Psoas muscle (tissue), 8 donors: Measurements from ENCODE around the gene FBXW8. TPM values are rescaled to one million over a fixed set of nuclear protein-coding genes. Genes with fewer than 3 reads are reported as not detected.

Experiments
- ATAC-seq, 4 donors: fragments of 200-7000 bp; cut with Tn5 transposase; one replicate each; pipeline ENCODE4 v1.9.1; 2020; ENCODE audit warnings: moderate library complexity in 3 of 4, mild to moderate bottlenecking in 2 of 4
- DNase-seq, 2 donors: peaks; one replicate each; pipeline ENCODE4 v3.0.0-alpha.2; 2020
- H3K27ac ChIP-seq: fragments of 200-600 bp; one replicate; pipeline ENCODE4 v1.8.0; 2022
- H3K27me3 ChIP-seq, 3 donors: fragments of 200-600 bp in 1 of 3; one replicate each; pipeline versions ENCODE4 v1.6.1 to v1.8.0; 2013 to 2022; ENCODE audit warnings: low read length in 2 of 3, mild to moderate bottlenecking in 2 of 3, moderate library complexity in 1 of 3; ENCODE audit not compliant: insufficient read depth in 3 of 3
- H3K36me3 ChIP-seq, 2 donors: fragments of 200-600 bp in 1 of 2; one replicate each; pipeline versions ENCODE4 v1.6.1 to v1.8.0; 2013 to 2022; ENCODE audit warnings: low read depth in 1 of 2, mild to moderate bottlenecking in 1 of 2, moderate library complexity in 1 of 2; ENCODE audit not compliant: insufficient read depth in 1 of 2
- H3K4me1 ChIP-seq: fragments of 200-600 bp; one replicate; pipeline ENCODE4 v1.8.0; 2022
- H3K4me3 ChIP-seq: fragments of 200-600 bp; one replicate; pipeline ENCODE4 v1.8.0; 2022; ENCODE audit warnings: mild to moderate bottlenecking
- H3K9me3 ChIP-seq: fragments of 200-600 bp; one replicate; pipeline ENCODE4 v1.8.0; 2022
- CTCF ChIP-seq: fragments of 200-600 bp; IDR thresholded peaks from one replicate; pipeline ENCODE4 v1.8.0; 2022; ENCODE audit warnings: antibody characterized with exemption
- whole genome bisulfite sequencing, 3 donors: extraction: QIAGEN DNeasy Blood & Tissue Kit; methylation state at CpG; one replicate each; pipeline versions ENCODE4 v1.1.6 to v1.1.7; 2013; 5-methylcytosine and 5-hydroxymethylcytosine counted together
- intact Hi-C, 2 donors: fragments of 100-400 bp; cut with DNase I; formaldehyde crosslinking; loops; one replicate each; pipeline versions ENCODE4 v1.11.0 to v1.14.2; 2022
- polyA plus RNA-seq, 3 donors: library from polyadenylated mRNA; stranded (reverse); fragments of 200-250 nt; gene quantifications; one replicate each; pipeline ENCODE4 v1.2.3, GENCODE V29; 2013
- total RNA-seq, 4 donors: library from RNA; stranded (reverse); fragmentation: NEBNext Ultra II Directional in 2 of 4; extraction: Animal tissue kit (Norgen Biotek cat#: 25700) in 2 of 4; gene quantifications; one replicate each; pipeline versions ENCODE4 v1.2.1 to v1.2.4, GENCODE V29; 2021 to 2023
- donor health status: healthy with polysubstance abuse.
- donor health status: DM: no; HTN: no; CAD: no; lungs with moderate emphysema.
- donor health status: Bipolar disorder and iron deficiency.
- donor health status: healthy.
- donor health status: DM: yes; HTN: yes; CAD: no.
- donor health status: DM: no; HTN: no; CAD: no.
- donor health status: DM: no; HTN: no; CAD: no.
- donor health status: DM: yes; HTN: yes; CAD: no.

FBXW8 gene
- total and polyA plus RNA-seq, 7 donors = 1.1 to 5.7 (median 3.0) TPM

DNA sequence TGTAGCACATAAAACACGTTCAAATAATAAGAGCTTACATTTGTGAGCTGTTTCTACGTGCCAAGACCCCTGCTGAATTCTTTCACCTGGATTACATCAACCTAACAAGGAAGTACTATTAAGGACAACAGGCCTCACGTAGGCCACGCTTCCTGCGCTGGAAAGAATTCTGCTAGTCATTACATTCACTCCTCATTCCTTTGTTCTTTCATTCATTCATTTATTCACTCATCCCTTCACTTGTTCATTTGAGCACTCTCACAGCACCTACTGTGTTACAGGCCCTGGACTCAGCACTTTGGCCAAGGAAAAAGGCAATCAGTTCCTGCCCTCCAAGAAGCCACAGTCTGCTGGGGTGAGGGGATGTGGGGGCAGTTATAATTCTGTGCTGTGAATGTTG lies 160.3 kb downstream of the FBXW8 start:
- intact Hi-C loops = no loop called here

GRCh38 chr12:117072106-117072505 lies 161.4 kb downstream of the FBXW8 start:
- H3K4me1 ChIP-seq = no peaks in the 10 kb centered on the region
- H3K36me3 ChIP-seq = no peaks in the 10 kb centered on the region
- H3K9me3 ChIP-seq = no peaks in the 10 kb centered on the region
- no peak for TF ChIP-seq CTCF
- no peak overlapping the region for H3K27ac ChIP-seq
- 78 to 82% (median 78%) methylated on average over 5 of the region's 5 CpGs for WGBS, 3 donors
- ATAC-seq = no peak
- H3K27me3 ChIP-seq = peaks cover 0 to 5% (median 0%) of the 10 kb centered on the region in 3 donors
- DNase-seq = no peak
- no peak overlapping the region for H3K4me3 ChIP-seq
- intact Hi-C loops = no loop called here

More for the DNA sequence above, 160.3 kb downstream of the FBXW8 start:
- DNase-seq (no peak), ATAC-seq (no peak)
- 72 to 85% (median 83%) methylated on average over 5 of the region's 5 CpGs for WGBS, 3 donors
- Histone ChIP-seq H3K27me3 (no peaks in the 10 kb centered on the region), H3K36me3 (no peaks in the 10 kb centered on the region), H3K9me3 (no peaks in the 10 kb centered on the region), H3K27ac (no peak overlapping the region), H3K4me1 (no peaks in the 10 kb centered on the region), H3K4me3 (no peak overlapping the region)
- no peak for TF ChIP-seq CTCF

GRCh38 chr12:117072736-117073490 lies 162.2 kb downstream of the FBXW8 start:
- intact Hi-C loops = no loop called here
- Histone ChIP-seq H3K27me3 (peaks cover 0 to 8% (median 0%) of the 10 kb centered on the region in 3 donors), H3K27ac (no peak overlapping the region), H3K4me3 (no peak overlapping the region), H3K36me3 (no peaks in the 10 kb centered on the region), H3K9me3 (no peaks in the 10 kb centered on the region), H3K4me1 (no peaks in the 10 kb centered on the region)
- no peak for ATAC-seq
- 71 to 74% (median 72%) methylated on average over 10 of the region's 10 CpGs for WGBS, 3 donors
- no peak for TF ChIP-seq CTCF
- no peak for DNase-seq

GRCh38 chr12:117073611-117074010 lies 162.9 kb downstream of the FBXW8 start:
- intact Hi-C loops = no loop called here
- Histone ChIP-seq H3K27ac (no peak overlapping the region), H3K9me3 (no peaks in the 10 kb centered on the region), H3K27me3 (peaks cover 0 to 8% (median 0%) of the 10 kb centered on the region in 3 donors), H3K36me3 (no peaks in the 10 kb centered on the region), H3K4me1 (no peaks in the 10 kb centered on the region), H3K4me3 (no peak overlapping the region)
- TF ChIP-seq CTCF = no peak
- 36 to 42% (median 37%) methylated on average over 5 of the region's 5 CpGs for WGBS, 3 donors
- DNase-seq (no peak), ATAC-seq (no peak)
